Uterus (tissue), 4 donors: ENCODE measurements around the gene LIF. TPM values are rescaled to one million over a fixed set of nuclear protein-coding genes. Genes with fewer than 3 reads are reported as not detected.

ENCODE experiments used
- DNase-seq, 2 donors: peaks; one replicate each; pipeline ENCODE4 v3.0.0-alpha.2; 2019 to 2020
- H3K27ac ChIP-seq, 2 donors: fragments of 200-600 bp; sonication (generic); 1 replicate in 1 of 2; 2 replicates in 1 of 2; pipeline ENCODE4 v1.5.1; 2016 to 2018
- H3K27me3 ChIP-seq, 2 donors: fragments of 200-600 bp; sonication (generic); one replicate each; pipeline ENCODE4 v1.5.1; 2018 to 2019; ENCODE audit warnings: control low read depth in 1 of 2
- H3K36me3 ChIP-seq, 2 donors: fragments of 200-600 bp; sonication (generic); one replicate each; pipeline ENCODE4 v1.5.1; 2019; ENCODE audit warnings: control low read depth in 1 of 2
- H3K4me1 ChIP-seq, 2 donors: fragments of 200-600 bp; sonication (generic); one replicate each; pipeline ENCODE4 v1.5.1; 2018 to 2019; ENCODE audit warnings: control low read depth in 1 of 2
- H3K4me3 ChIP-seq, 2 donors: fragments of 200-600 bp; sonication (generic); 1 replicate in 1 of 2; 2 replicates in 1 of 2; pipeline ENCODE4 v1.5.1; 2018 to 2019; ENCODE audit warnings: mild to moderate bottlenecking in 1 of 2
- H3K9me3 ChIP-seq, 2 donors: fragments of 200-600 bp; sonication (generic); one replicate each; pipeline ENCODE4 v1.5.1; 2019; ENCODE audit warnings: control low read depth in 1 of 2
- CTCF ChIP-seq, 4 experiments: fragments of 200-600 bp in 2 of 4; fragments of 450-650 bp in 2 of 4; sonication (generic) in 2 of 4; IDR thresholded peaks; one replicate each; pipeline ENCODE4 v1.5.1; 2016 to 2019; ENCODE audit warnings: antibody characterized with exemption in 4 of 4, mild to moderate bottlenecking in 2 of 4, moderate library complexity in 1 of 4
- POLR2A ChIP-seq, 2 donors: fragments of 450-650 bp; IDR thresholded peaks; one replicate each; pipeline ENCODE4 v1.6.1; 2016; ENCODE audit warnings: antibody characterized with exemption in 2 of 2, mild to moderate bottlenecking in 1 of 2, moderate library complexity in 1 of 2
- intact Hi-C: fragments of 100-400 bp; cut with DNase I; formaldehyde crosslinking; loops from one replicate; pipeline ENCODE4 v1.15.1; 2023; ENCODE audit warnings: low total_unique reads
- total RNA-seq, 4 donors: library from RNA; depleted of rRNA in 3 of 4; stranded (reverse); fragments of >200 nt in 3 of 4; gene quantifications; one replicate each; pipeline versions ENCODE4 v1.1.0 to v1.2.4, GENCODE V29; 2014 to 2023
- donor health status: DM: yes; HTN: yes; CAD: no.

LIF gene
- total RNA-seq, 4 donors from 2014 or later = under 0.01 to 3.0 (median 1.5) TPM; not detected in 1

DNA sequence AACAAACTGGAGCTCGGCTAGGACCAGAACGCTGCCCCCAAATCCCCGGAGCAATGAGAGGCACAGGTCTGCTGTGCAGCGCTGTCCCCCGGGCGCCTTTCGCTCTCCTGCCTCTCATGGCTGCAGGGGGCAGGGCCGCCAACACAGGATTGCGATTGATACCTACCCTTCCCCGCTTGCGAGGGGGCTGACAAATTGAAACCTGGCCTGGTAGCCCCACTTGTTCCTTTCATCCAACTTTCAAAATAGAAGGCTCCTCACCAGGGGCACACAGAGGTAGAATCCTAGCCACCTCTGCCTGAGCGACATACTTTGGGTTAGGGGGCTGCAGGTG, 43.4 kb upstream of the LIF start:
- no peak for DNase-seq
- Histone ChIP-seq H3K36me3 (no peaks in the 10 kb centered on the region), H3K4me1 (peaks cover 13 to 23% of the 10 kb centered on the region in 2 donors), H3K4me3 (peak overlapping the region; percentile 64 to 98), H3K27me3 (no peaks in the 10 kb centered on the region), H3K9me3 (no peaks in the 10 kb centered on the region), H3K27ac (peak overlapping the region; percentile 79 to 91)
- peak in 1 of 2 donors; percentile 4 for TF ChIP-seq POLR2A (IDR thresholded peaks at IDR 0.05)
- peak in 1 of 4 experiments; percentile 19 for TF ChIP-seq CTCF (IDR thresholded peaks at IDR 0.05)
- intact Hi-C loops = loop anchor here (5.0 kb wide), 1 partner anchor 97 kb away; the partner anchor contains the start of gene RNF215

- TF ChIP-seq CTCF (IDR thresholded peaks at IDR 0.05) = peak in 2 of 4 experiments; percentile 19 to 28
- TF ChIP-seq POLR2A (IDR thresholded peaks at IDR 0.05) = peak; percentile 79 to 88
- no peaks in the 10 kb centered on the region for H3K27me3 ChIP-seq
- peak within 1 kb of the TSS; percentile 64 to 98 for H3K4me3 ChIP-seq
- no peaks in the 10 kb centered on the region for H3K9me3 ChIP-seq
- DNase-seq = peak; percentile 99
- peaks cover 13 to 23% of the 10 kb centered on the region in 2 donors for H3K4me1 ChIP-seq
- intact Hi-C loops = loop anchor here (5.0 kb wide), 1 partner anchor 98 kb away; the partner anchor contains the start of gene RNF215
- H3K36me3 ChIP-seq = no peaks in the 10 kb centered on the region
- H3K27ac ChIP-seq = peak within 1 kb of the TSS; percentile 89 to 95
These were observed 42.8 kb upstream of the LIF start, which contains the start of gene CASTOR1 for GRCh38 chr22:30289141-30289979. TSS of gene CASTOR1 (minus strand) at chr22:30289505. CDS start at chr22:30289497, 8 bp downstream.

DNA sequence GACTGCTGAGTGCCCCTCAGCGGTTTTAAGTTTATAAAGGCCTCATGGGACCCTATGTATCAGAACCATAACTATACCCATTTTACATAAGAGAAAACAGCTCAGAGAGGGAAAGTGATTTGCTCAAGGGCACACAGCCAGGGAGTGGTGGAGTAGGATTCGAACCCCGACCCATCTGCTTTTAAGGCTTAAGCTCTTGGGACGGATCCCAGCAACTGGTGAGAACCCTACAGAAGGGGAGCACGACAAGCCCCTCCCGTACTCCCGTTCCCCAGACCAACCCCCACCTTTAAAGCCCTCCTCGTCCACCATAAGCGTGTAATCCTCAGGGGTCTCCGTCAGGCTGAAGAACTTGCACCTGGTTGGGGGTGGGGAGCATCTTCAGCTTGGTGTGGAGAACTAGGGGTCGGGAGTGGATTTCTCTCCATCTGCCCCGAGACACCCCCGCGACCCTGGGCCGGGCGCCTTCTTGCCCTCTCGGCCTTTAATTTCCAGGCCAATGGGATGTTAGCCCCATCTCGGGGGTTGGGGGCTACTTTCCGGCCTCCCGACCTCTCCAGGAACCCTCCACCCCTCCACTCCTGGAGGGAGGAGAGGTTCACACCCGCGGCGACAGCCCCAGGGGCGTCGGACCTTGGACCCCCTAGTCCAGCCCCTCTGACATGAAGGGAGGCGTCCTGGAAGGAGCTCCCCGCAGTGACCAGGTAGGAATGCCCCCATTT, 42.0 kb upstream of the LIF start:
- TF ChIP-seq POLR2A (IDR thresholded peaks at IDR 0.05) (no peak), CTCF (IDR thresholded peaks at IDR 0.05) (peak in 1 of 4 experiments; percentile 1)
- Histone ChIP-seq H3K27me3 (no peaks in the 10 kb centered on the region), H3K9me3 (no peaks in the 10 kb centered on the region), H3K4me3 (peak overlapping the region; percentile 64 to 98), H3K4me1 (peaks cover 13 to 23% of the 10 kb centered on the region in 2 donors), H3K36me3 (no peaks in the 10 kb centered on the region), H3K27ac (peak overlapping the region; percentile 89 to 95)
- intact Hi-C loops = loop anchor here (5.0 kb wide), 1 partner anchor 99 kb away; the partner anchor contains the start of gene RNF215
- no peak for DNase-seq

- peak overlapping the region; percentile 64 to 98 for H3K4me3 ChIP-seq
- H3K4me1 ChIP-seq = peaks cover 13 to 23% of the 10 kb centered on the region in 2 donors
- intact Hi-C loops = loop anchor here (5.0 kb wide), 1 partner anchor 99 kb away; the partner anchor contains the start of gene RNF215
- TF ChIP-seq CTCF (IDR thresholded peaks at IDR 0.05) = peak; percentile 58 to 89 (median 70)
- TF ChIP-seq POLR2A (IDR thresholded peaks at IDR 0.05) = peak; percentile 46 to 57
- H3K9me3 ChIP-seq = no peaks in the 10 kb centered on the region
- no peaks in the 10 kb centered on the region for H3K36me3 ChIP-seq
- no peaks in the 10 kb centered on the region for H3K27me3 ChIP-seq
- peak overlapping the region; percentile 89 to 95 for H3K27ac ChIP-seq
- peak; percentile 86 to 88 for DNase-seq
These were observed 41.3 kb upstream of the LIF start for GRCh38 chr22:30287648-30288418.
